Measurements from ENCODE around the gene ADARB1.

The ADARB1 gene

GRCh38 chr21:45031571-45032191 is 42.7 kb upstream of the ADARB1 start:
- Histone ChIP-seq H3K9me3 (ENCODE audit: control insufficient read depth, low read length) (peaks cover 2% of the 10 kb centered on the region), H3K36me3 (ENCODE audit: control insufficient read depth, insufficient read depth, low read length) (no peaks in the 10 kb centered on the region), H3K4me3 (ENCODE audit: extremely low read depth, insufficient read depth, low read length, poor library complexity, severe bottlenecking) (no peak overlapping the region), H3K27ac (ENCODE audit: low read depth, low read length, severe bottlenecking) (no peak overlapping the region), H3K4me1 (ENCODE audit: control insufficient read depth, insufficient read depth, low read length, poor library complexity, severe bottlenecking) (peaks cover 34% of the 10 kb centered on the region)
- WGBS, 2 experiments (ENCODE audit: insufficient coverage in 2 of 2) = 77 to 81% methylated on average over 17 of the region's 23 CpGs

GRCh38 chr21:45032332-45032731 is 42.0 kb upstream of the ADARB1 start:
- H3K27ac ChIP-seq (ENCODE audit: low read depth, low read length, severe bottlenecking) = no peak overlapping the region
- peaks cover 8% of the 10 kb centered on the region for H3K9me3 ChIP-seq (ENCODE audit: control insufficient read depth, low read length)
- H3K4me3 ChIP-seq (ENCODE audit: extremely low read depth, insufficient read depth, low read length, poor library complexity, severe bottlenecking) = no peak overlapping the region
- H3K4me1 ChIP-seq (ENCODE audit: control insufficient read depth, insufficient read depth, low read length, poor library complexity, severe bottlenecking) = peaks cover 34% of the 10 kb centered on the region
- H3K36me3 ChIP-seq (ENCODE audit: control insufficient read depth, insufficient read depth, low read length) = no peaks in the 10 kb centered on the region
- 93 to 98% methylated on average over 20 to 21 of the region's 21 CpGs for WGBS, 2 experiments (ENCODE audit: insufficient coverage in 2 of 2)

GRCh38 chr21:45032977-45033710 is 41.2 kb upstream of the ADARB1 start:
- Histone ChIP-seq H3K4me3 (ENCODE audit: extremely low read depth, insufficient read depth, low read length, poor library complexity, severe bottlenecking) (no peak overlapping the region), H3K4me1 (ENCODE audit: control insufficient read depth, insufficient read depth, low read length, poor library complexity, severe bottlenecking) (peaks cover 34% of the 10 kb centered on the region), H3K27ac (ENCODE audit: low read depth, low read length, severe bottlenecking) (no peak overlapping the region), H3K36me3 (ENCODE audit: control insufficient read depth, insufficient read depth, low read length) (no peaks in the 10 kb centered on the region), H3K9me3 (ENCODE audit: control insufficient read depth, low read length) (peaks cover 9% of the 10 kb centered on the region)
- WGBS, 2 experiments (ENCODE audit: insufficient coverage in 2 of 2) = 84 to 93% methylated on average over 30 to 33 of the region's 35 CpGs

GRCh38 chr21:45033791-45034555 is 40.4 kb upstream of the ADARB1 start:
- no peak overlapping the region for H3K4me3 ChIP-seq (ENCODE audit: extremely low read depth, insufficient read depth, low read length, poor library complexity, severe bottlenecking)
- whole genome bisulfite sequencing, 2 experiments (ENCODE audit: insufficient coverage in 2 of 2) = 91 to 97% methylated on average over 18 to 21 of the region's 21 CpGs
- peaks cover 34% of the 10 kb centered on the region for H3K4me1 ChIP-seq (ENCODE audit: control insufficient read depth, insufficient read depth, low read length, poor library complexity, severe bottlenecking)
- H3K36me3 ChIP-seq (ENCODE audit: control insufficient read depth, insufficient read depth, low read length) = no peaks in the 10 kb centered on the region
- no peak overlapping the region for H3K27ac ChIP-seq (ENCODE audit: low read depth, low read length, severe bottlenecking)
- peaks cover 9% of the 10 kb centered on the region for H3K9me3 ChIP-seq (ENCODE audit: control insufficient read depth, low read length)

GRCh38 chr21:45034556-45035476 is 39.6 kb upstream of the ADARB1 start:
- Histone ChIP-seq H3K4me3 (ENCODE audit: extremely low read depth, insufficient read depth, low read length, poor library complexity, severe bottlenecking) (no peak overlapping the region), H3K27ac (ENCODE audit: low read depth, low read length, severe bottlenecking) (no peak overlapping the region), H3K9me3 (ENCODE audit: control insufficient read depth, low read length) (peaks cover 9% of the 10 kb centered on the region), H3K4me1 (ENCODE audit: control insufficient read depth, insufficient read depth, low read length, poor library complexity, severe bottlenecking) (peaks cover 28% of the 10 kb centered on the region), H3K36me3 (ENCODE audit: control insufficient read depth, insufficient read depth, low read length) (no peaks in the 10 kb centered on the region)
- WGBS, 2 experiments (ENCODE audit: insufficient coverage in 2 of 2) = 94 to 96% methylated on average over 19 to 20 of the region's 23 CpGs

- peaks cover 21% of the 10 kb centered on the region for H3K4me1 ChIP-seq (ENCODE audit: control insufficient read depth, insufficient read depth, low read length, poor library complexity, severe bottlenecking)
- H3K9me3 ChIP-seq (ENCODE audit: control insufficient read depth, low read length) = peaks cover 9% of the 10 kb centered on the region
- H3K36me3 ChIP-seq (ENCODE audit: control insufficient read depth, insufficient read depth, low read length) = no peaks in the 10 kb centered on the region
- 94% methylated on average over 7 to 8 of the region's 8 CpGs for WGBS, 2 experiments (ENCODE audit: insufficient coverage in 2 of 2)
- H3K27ac ChIP-seq (ENCODE audit: low read depth, low read length, severe bottlenecking) = no peak overlapping the region
- H3K4me3 ChIP-seq (ENCODE audit: extremely low read depth, insufficient read depth, low read length, poor library complexity, severe bottlenecking) = no peak overlapping the region
Measured at GRCh38 chr21:45035477-45035848, 38.9 kb upstream of the ADARB1 start.

- Histone ChIP-seq H3K4me1 (ENCODE audit: control insufficient read depth, insufficient read depth, low read length, poor library complexity, severe bottlenecking) (peaks cover 9% of the 10 kb centered on the region), H3K27ac (ENCODE audit: low read depth, low read length, severe bottlenecking) (no peak overlapping the region), H3K9me3 (ENCODE audit: control insufficient read depth, low read length) (peaks cover 9% of the 10 kb centered on the region), H3K36me3 (ENCODE audit: control insufficient read depth, insufficient read depth, low read length) (no peaks in the 10 kb centered on the region), H3K4me3 (ENCODE audit: extremely low read depth, insufficient read depth, low read length, poor library complexity, severe bottlenecking) (no peak overlapping the region)
- WGBS, 2 experiments (ENCODE audit: insufficient coverage in 2 of 2) = 80 to 100% methylated on average over 1 of the region's 1 CpG
Measured at GRCh38 chr21:45036630-45037029, 37.8 kb upstream of the ADARB1 start.

GRCh38 chr21:45037986-45038385 is 36.4 kb upstream of the ADARB1 start:
- peaks cover 5% of the 10 kb centered on the region for H3K4me1 ChIP-seq (ENCODE audit: control insufficient read depth, insufficient read depth, low read length, poor library complexity, severe bottlenecking)
- H3K9me3 ChIP-seq (ENCODE audit: control insufficient read depth, low read length) = peaks cover 9% of the 10 kb centered on the region
- no peak overlapping the region for H3K27ac ChIP-seq (ENCODE audit: low read depth, low read length, severe bottlenecking)
- H3K36me3 ChIP-seq (ENCODE audit: control insufficient read depth, insufficient read depth, low read length) = no peaks in the 10 kb centered on the region
- WGBS, 2 experiments (ENCODE audit: insufficient coverage in 2 of 2) = 85 to 100% methylated on average over 1 to 3 of the region's 9 CpGs
- no peak overlapping the region for H3K4me3 ChIP-seq (ENCODE audit: extremely low read depth, insufficient read depth, low read length, poor library complexity, severe bottlenecking)

- Histone ChIP-seq H3K36me3 (ENCODE audit: control insufficient read depth, insufficient read depth, low read length) (no peaks in the 10 kb centered on the region), H3K27ac (ENCODE audit: low read depth, low read length, severe bottlenecking) (no peak overlapping the region), H3K9me3 (ENCODE audit: control insufficient read depth, low read length) (peaks cover 9% of the 10 kb centered on the region), H3K4me3 (ENCODE audit: extremely low read depth, insufficient read depth, low read length, poor library complexity, severe bottlenecking) (no peak overlapping the region), H3K4me1 (ENCODE audit: control insufficient read depth, insufficient read depth, low read length, poor library complexity, severe bottlenecking) (no peaks in the 10 kb centered on the region)
- 80 to 100% methylated on average over 1 to 2 of the region's 3 CpGs for WGBS, 2 experiments (ENCODE audit: insufficient coverage in 2 of 2)
Measured at GRCh38 chr21:45039317-45040156, 34.8 kb upstream of the ADARB1 start.

Measured in mesodermal cell (in vitro differentiated cells).